Thymus (tissue), 11 donors: ENCODE data around the gene RILP. TPM values are rescaled to one million over a fixed set of nuclear protein-coding genes. Genes with fewer than 3 reads are reported as not detected.
A peak's percentile ranks its signal among the peaks of the same experiment; 100 is the strongest.

Experiments
- DNase-seq, 9 donors: peaks; one replicate each; pipeline ENCODE4 v3.0.0-alpha.2; 2013; ENCODE audit warnings: low spot score in 9 of 9, low read depth in 6 of 9, missing footprints in 1 of 9
- H3K27ac ChIP-seq, 2 donors: one replicate each; pipeline ENCODE4 v1.5.1; 2013; ENCODE audit warnings: control low read depth in 1 of 2, low read depth in 1 of 2, low read length in 1 of 2, mild to moderate bottlenecking in 1 of 2, moderate library complexity in 1 of 2
- H3K27me3 ChIP-seq, 2 donors: one replicate each; pipeline ENCODE4 v1.5.1; 2013; ENCODE audit warnings: low read length in 1 of 2; ENCODE audit not compliant: control insufficient read depth in 2 of 2, insufficient read depth in 1 of 2
- H3K36me3 ChIP-seq, 2 donors: one replicate each; pipeline ENCODE4 v1.5.1; 2013; ENCODE audit warnings: low read length in 1 of 2, mild to moderate bottlenecking in 1 of 2, moderate library complexity in 1 of 2; ENCODE audit not compliant: control insufficient read depth in 2 of 2, insufficient read depth in 2 of 2
- H3K4me1 ChIP-seq, 2 donors: one replicate each; pipeline ENCODE4 v1.5.1; 2013; ENCODE audit warnings: low read length in 2 of 2; ENCODE audit not compliant: control insufficient read depth in 2 of 2, insufficient read depth in 2 of 2
- H3K4me3 ChIP-seq, 2 donors: one replicate each; pipeline ENCODE4 v1.5.1; 2013; ENCODE audit warnings: low read length in 2 of 2, control low read depth in 1 of 2, mild to moderate bottlenecking in 1 of 2
- H3K9me3 ChIP-seq, 2 donors: one replicate each; pipeline ENCODE4 v1.5.1; 2013; ENCODE audit warnings: low read length in 1 of 2, mild to moderate bottlenecking in 1 of 2; ENCODE audit not compliant: control insufficient read depth in 2 of 2, insufficient read depth in 1 of 2
- WGBS: extraction: QIAGEN DNeasy Blood & Tissue Kit; methylation state at CpG from one replicate; pipeline ENCODE4 v1.1.7; 2013; 5-methylcytosine and 5-hydroxymethylcytosine counted together
- polyA plus RNA-seq: library from polyadenylated mRNA; stranded (reverse); fragments of 200-250 nt; gene quantifications from one replicate; pipeline ENCODE4 v1.2.3, GENCODE V29; 2013
- total RNA-seq: library from RNA; stranded (reverse); fragments of 120-200 nt; gene quantifications from one replicate; pipeline ENCODE4 v1.2.4, GENCODE V29; 2013
- donor health status: healthy.

The RILP gene
- total and polyA plus RNA-seq, 2 donors: 5.4 to 11.7 TPM

- Histone ChIP-seq H3K27ac (peak overlapping the region in 1 of 2 donors; percentile 26), H3K4me1 (peaks cover 5 to 38% of the 10 kb centered on the region in 2 donors), H3K4me3 (peak overlapping the region in 1 of 2 donors; percentile 46), H3K27me3 (peaks cover 0 to 39% of the 10 kb centered on the region in 2 donors), H3K9me3 (peaks cover 1 to 4% of the 10 kb centered on the region in 2 donors), H3K36me3 (no peaks in the 10 kb centered on the region)
- DNase-seq: no peak
- 29% methylated on average over 13 of the region's 13 CpGs for WGBS
Measured at GRCh38 chr17:1643999-1644492, 5.6 kb downstream of the RILP start.

- H3K27me3 ChIP-seq: peaks cover 0 to 38% of the 10 kb centered on the region in 2 donors
- no peaks in the 10 kb centered on the region for H3K36me3 ChIP-seq
- peaks cover 5 to 37% of the 10 kb centered on the region in 2 donors for H3K4me1 ChIP-seq
- peak in 1 of 9 donors; percentile 65 for DNase-seq
- H3K9me3 ChIP-seq: peaks cover 1 to 4% of the 10 kb centered on the region in 2 donors
- H3K4me3 ChIP-seq: peak overlapping the region in 1 of 2 donors; percentile 46
- H3K27ac ChIP-seq: no peak overlapping the region
- WGBS: 3% methylated on average over 90 of the region's 90 CpGs
Measured at GRCh38 chr17:1643293-1643998, 6.2 kb downstream of the RILP start.

- WGBS: 97% methylated on average over 12 of the region's 12 CpGs
- no peak for DNase-seq
- no peak overlapping the region for H3K27ac ChIP-seq
- no peaks in the 10 kb centered on the region for H3K36me3 ChIP-seq
- H3K27me3 ChIP-seq: peaks cover 0 to 25% of the 10 kb centered on the region in 2 donors
- H3K4me3 ChIP-seq: no peak overlapping the region
- peaks cover 0 to 32% of the 10 kb centered on the region in 2 donors for H3K4me1 ChIP-seq
- H3K9me3 ChIP-seq: peaks cover 0 to 4% of the 10 kb centered on the region in 2 donors
Measured at GRCh38 chr17:1641065-1641403, 8.6 kb downstream of the RILP start.

- H3K36me3 ChIP-seq: no peaks in the 10 kb centered on the region
- no peak overlapping the region for H3K27ac ChIP-seq
- peaks cover 0 to 4% of the 10 kb centered on the region in 2 donors for H3K9me3 ChIP-seq
- H3K4me3 ChIP-seq: no peak overlapping the region
- H3K27me3 ChIP-seq: peaks cover 0 to 21% of the 10 kb centered on the region in 2 donors
- DNase-seq: no peak
- WGBS: 96% methylated on average over 23 of the region's 23 CpGs
- peaks cover 0 to 26% of the 10 kb centered on the region in 2 donors for H3K4me1 ChIP-seq
Measured at GRCh38 chr17:1640329-1641064, 9.2 kb downstream of the RILP start.

GRCh38 chr17:1639549-1640180, 10.0 kb downstream of the RILP start:
- no peak overlapping the region for H3K27ac ChIP-seq
- no peak for DNase-seq

GRCh38 chr17:1638624-1639300, 10.9 kb downstream of the RILP start:
- H3K27ac ChIP-seq: no peak overlapping the region
- DNase-seq: no peak
- H3K36me3 ChIP-seq: no peaks in the 10 kb centered on the region
- H3K4me3 ChIP-seq: no peak overlapping the region
- H3K4me1 ChIP-seq: peaks cover 0 to 9% of the 10 kb centered on the region in 2 donors
- 90% methylated on average over 19 of the region's 19 CpGs for WGBS
- H3K27me3 ChIP-seq: peaks cover 0 to 4% of the 10 kb centered on the region in 2 donors
- H3K9me3 ChIP-seq: peaks cover 0 to 4% of the 10 kb centered on the region in 2 donors

More at GRCh38 chr17:1639549-1640180, 10.0 kb downstream of the RILP start:
- Histone ChIP-seq H3K9me3 (peaks cover 0 to 4% of the 10 kb centered on the region in 2 donors), H3K4me1 (peaks cover 0 to 18% of the 10 kb centered on the region in 2 donors), H3K27me3 (peaks cover 0 to 13% of the 10 kb centered on the region in 2 donors), H3K36me3 (no peaks in the 10 kb centered on the region), H3K4me3 (no peak overlapping the region)
- 96% methylated on average over 11 of the region's 11 CpGs for WGBS

GRCh38 chr17:1638171-1638590, 11.5 kb downstream of the RILP start:
- 89% methylated on average over 17 of the region's 17 CpGs for WGBS
- no peak for DNase-seq
- Histone ChIP-seq H3K4me1 (peaks cover 0 to 8% of the 10 kb centered on the region in 2 donors), H3K27ac (no peak overlapping the region), H3K36me3 (no peaks in the 10 kb centered on the region), H3K9me3 (peaks cover 0 to 4% of the 10 kb centered on the region in 2 donors), H3K27me3 (peaks cover 0 to 3% of the 10 kb centered on the region in 2 donors), H3K4me3 (no peak overlapping the region)

GRCh38 chr17:1636732-1637285, 12.9 kb downstream of the RILP start:
- Histone ChIP-seq H3K4me1 (peaks cover 0 to 8% of the 10 kb centered on the region in 2 donors), H3K36me3 (no peaks in the 10 kb centered on the region), H3K9me3 (no peaks in the 10 kb centered on the region), H3K27me3 (no peaks in the 10 kb centered on the region), H3K4me3 (no peak overlapping the region), H3K27ac (no peak overlapping the region)
- WGBS: 88% methylated on average over 15 of the region's 15 CpGs
- DNase-seq: no peak
